ENCODE results near the gene SCRN2. TPM values are rescaled to one million over a fixed set of nuclear protein-coding genes. Genes with fewer than 3 reads are reported as not detected.

SCRN2 gene
- total RNA-seq, 1 donor from 2014 or later, result 30.1 TPM

DNA sequence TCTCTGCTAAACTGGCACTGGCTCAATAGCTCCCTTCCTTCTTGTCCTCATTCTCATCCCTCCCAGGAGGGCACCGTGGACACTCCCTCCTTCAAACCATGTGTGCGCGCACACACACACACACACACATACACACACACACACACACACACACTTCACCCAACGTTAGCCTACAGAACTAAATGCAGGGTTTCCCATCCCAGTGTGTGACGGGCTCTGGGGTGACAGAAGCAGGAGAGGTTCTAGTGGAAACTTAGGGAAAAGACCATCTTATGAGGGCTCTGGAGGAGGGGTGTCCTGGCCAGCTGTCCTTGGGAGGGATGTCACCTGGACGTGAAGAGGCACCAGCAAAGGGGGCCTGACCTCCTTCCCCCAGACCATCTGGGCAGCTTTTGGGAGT is 39.2 kb downstream of the SCRN2 start:
- TF ChIP-seq, protein P1, sequence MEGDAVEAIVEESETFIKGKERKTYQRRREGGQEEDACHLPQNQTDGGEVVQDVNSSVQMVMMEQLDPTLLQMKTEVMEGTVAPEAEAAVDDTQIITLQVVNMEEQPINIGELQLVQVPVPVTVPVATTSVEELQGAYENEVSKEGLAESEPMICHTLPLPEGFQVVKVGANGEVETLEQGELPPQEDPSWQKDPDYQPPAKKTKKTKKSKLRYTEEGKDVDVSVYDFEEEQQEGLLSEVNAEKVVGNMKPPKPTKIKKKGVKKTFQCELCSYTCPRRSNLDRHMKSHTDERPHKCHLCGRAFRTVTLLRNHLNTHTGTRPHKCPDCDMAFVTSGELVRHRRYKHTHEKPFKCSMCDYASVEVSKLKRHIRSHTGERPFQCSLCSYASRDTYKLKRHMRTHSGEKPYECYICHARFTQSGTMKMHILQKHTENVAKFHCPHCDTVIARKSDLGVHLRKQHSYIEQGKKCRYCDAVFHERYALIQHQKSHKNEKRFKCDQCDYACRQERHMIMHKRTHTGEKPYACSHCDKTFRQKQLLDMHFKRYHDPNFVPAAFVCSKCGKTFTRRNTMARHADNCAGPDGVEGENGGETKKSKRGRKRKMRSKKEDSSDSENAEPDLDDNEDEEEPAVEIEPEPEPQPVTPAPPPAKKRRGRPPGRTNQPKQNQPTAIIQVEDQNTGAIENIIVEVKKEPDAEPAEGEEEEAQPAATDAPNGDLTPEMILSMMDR (IDR thresholded peaks at IDR 0.05; ENCODE audit: insufficient read depth, low read length, poor library complexity, severe bottlenecking), result no peak
- DNase-seq (ENCODE audit: low read depth), result no peak
- Histone ChIP-seq H3K27me3 (ENCODE audit: control insufficient read depth, insufficient read depth, low read length) (peaks cover 5% of the 10 kb centered on the region), H3K36me3 (ENCODE audit: control insufficient read depth, insufficient read depth, low read length) (no peaks in the 10 kb centered on the region), H3K4me3 (ENCODE audit: low read depth, low read length) (no peak overlapping the region)

DNA sequence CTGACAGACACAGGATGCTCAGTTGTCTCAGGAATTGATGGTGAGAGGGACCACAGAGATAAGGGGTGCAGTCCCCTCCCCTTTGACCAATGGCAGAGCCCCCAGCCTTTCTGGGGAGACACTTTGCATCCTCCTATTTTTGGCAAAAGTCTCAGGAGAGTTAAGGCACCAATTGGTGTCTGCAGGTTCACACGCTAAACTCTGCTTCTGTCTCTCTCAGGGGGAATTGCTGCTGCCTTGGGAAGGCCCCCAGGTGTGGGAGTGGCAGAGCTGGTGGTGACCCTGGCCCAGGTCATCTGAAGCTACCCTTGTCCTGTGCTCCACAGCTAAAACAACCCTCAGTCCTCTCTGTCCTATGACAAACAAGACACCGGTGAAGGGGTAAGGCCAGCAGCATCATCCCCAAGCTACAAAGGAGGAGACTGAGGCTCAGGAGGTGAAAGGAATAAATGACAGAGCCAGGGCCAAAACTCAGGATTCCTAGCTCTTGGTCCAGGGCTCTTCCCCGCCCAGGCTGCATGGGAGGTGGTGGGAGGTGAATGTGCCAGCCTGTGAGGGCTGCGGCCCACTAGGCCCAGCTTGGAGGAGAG is 39.8 kb downstream of the SCRN2 start:
- Histone ChIP-seq H3K4me3 (ENCODE audit: low read depth, low read length) (no peak overlapping the region), H3K36me3 (ENCODE audit: control insufficient read depth, insufficient read depth, low read length) (no peaks in the 10 kb centered on the region), H3K27me3 (ENCODE audit: control insufficient read depth, insufficient read depth, low read length) (peaks cover 5% of the 10 kb centered on the region)
- TF ChIP-seq, protein P1 (IDR thresholded peaks at IDR 0.05; ENCODE audit: insufficient read depth, low read length, poor library complexity, severe bottlenecking), result no peak
- no peak for DNase-seq (ENCODE audit: low read depth)

DNA sequence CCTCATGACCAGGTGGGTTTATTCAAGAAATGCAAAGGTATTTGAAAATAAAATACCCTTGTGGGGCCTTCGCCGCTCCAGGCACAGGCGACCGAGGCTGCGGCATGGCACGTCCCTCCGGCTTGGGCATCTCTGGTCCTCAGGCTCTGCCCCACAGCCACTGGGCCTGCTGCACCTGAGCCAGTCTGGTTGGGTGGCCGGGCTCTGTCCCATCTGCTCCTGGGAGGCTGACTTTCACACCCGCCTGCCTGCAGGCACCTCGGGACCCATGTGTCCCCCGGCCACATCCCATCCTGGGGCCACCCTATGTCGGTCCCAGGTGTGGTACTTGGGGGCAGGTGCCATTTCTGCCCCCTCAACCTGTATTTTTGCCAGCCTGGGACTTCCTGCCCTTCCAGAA is 40.4 kb downstream of the SCRN2 start:
- Histone ChIP-seq H3K27me3 (ENCODE audit: control insufficient read depth, insufficient read depth, low read length) (peaks cover 5% of the 10 kb centered on the region), H3K36me3 (ENCODE audit: control insufficient read depth, insufficient read depth, low read length) (no peaks in the 10 kb centered on the region), H3K4me3 (ENCODE audit: low read depth, low read length) (no peak overlapping the region)
- no peak for DNase-seq (ENCODE audit: low read depth)
- TF ChIP-seq, protein P1 (IDR thresholded peaks at IDR 0.05; ENCODE audit: insufficient read depth, low read length, poor library complexity, severe bottlenecking), result no peak

DNA sequence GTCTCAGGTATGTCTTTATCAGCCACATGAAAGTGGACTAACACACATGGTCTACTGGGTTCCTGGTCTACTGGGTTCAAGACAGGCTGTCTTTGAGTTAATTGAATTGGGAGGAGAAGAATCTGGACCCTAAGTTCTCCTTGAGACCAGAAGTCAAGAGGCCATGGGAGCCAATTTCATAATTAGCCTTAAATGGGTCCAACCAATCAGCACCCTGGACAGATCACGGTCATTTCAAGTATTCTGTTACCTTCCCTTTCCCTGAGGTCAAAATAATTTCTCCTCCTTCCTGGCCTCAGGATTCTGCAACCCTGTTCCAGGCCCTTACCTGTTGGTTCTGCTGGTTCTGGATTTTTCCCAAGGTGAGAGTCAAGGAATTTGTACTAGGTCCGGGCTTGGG is 43.3 kb downstream of the SCRN2 start:
- DNase-seq (ENCODE audit: low read depth), result no peak
- Histone ChIP-seq H3K27me3 (ENCODE audit: control insufficient read depth, insufficient read depth, low read length) (peaks cover 7% of the 10 kb centered on the region), H3K36me3 (ENCODE audit: control insufficient read depth, insufficient read depth, low read length) (no peaks in the 10 kb centered on the region), H3K4me3 (ENCODE audit: low read depth, low read length) (no peak overlapping the region)
- TF ChIP-seq, protein P1 (IDR thresholded peaks at IDR 0.05; ENCODE audit: insufficient read depth, low read length, poor library complexity, severe bottlenecking), result no peak

DNA sequence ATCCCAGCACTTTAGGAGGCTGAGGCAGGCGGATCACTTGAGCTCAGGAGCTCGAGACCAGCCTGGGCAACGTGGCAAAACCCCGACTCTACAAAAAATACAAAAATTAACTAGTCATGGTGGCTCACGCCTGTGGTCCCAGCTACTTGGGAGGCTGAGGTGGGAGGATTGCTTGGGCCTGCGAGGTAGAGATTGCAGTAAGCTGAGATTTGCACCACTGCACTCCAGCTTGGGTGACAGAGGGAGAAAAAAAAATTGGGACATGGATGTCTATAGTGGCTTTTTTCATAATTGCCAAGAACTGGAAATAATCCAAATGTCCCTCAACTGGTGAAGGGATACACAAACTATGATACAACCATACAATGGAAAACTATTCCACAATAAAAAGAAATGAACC is 48.1 kb downstream of the SCRN2 start:
- peaks cover 26% of the 10 kb centered on the region for H3K27me3 ChIP-seq (ENCODE audit: control insufficient read depth, insufficient read depth, low read length)
- H3K4me3 ChIP-seq (ENCODE audit: low read depth, low read length), result no peak overlapping the region
- DNase-seq (ENCODE audit: low read depth), result no peak
- no peaks in the 10 kb centered on the region for H3K36me3 ChIP-seq (ENCODE audit: control insufficient read depth, insufficient read depth, low read length)
- TF ChIP-seq, protein P1 (IDR thresholded peaks at IDR 0.05; ENCODE audit: insufficient read depth, low read length, poor library complexity, severe bottlenecking), result no peak

DNA sequence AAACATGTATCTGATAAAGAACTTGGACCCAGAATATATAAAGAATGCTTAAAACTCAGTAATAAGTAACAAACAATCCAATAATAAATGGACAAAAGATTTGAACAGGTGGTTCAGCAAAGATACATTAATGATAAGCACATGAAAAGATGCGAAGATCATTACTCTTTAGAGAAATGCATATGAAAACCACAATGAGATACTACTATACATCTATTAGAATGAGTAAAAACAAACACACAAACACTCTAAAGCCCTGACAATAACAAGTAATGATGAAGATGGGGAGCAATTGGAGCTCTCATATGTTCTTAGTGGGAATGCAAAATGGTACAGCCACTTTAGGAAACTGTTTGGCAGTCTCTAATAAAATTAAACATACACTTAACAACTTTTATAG is 48.6 kb downstream of the SCRN2 start:
- no peaks in the 10 kb centered on the region for H3K36me3 ChIP-seq (ENCODE audit: control insufficient read depth, insufficient read depth, low read length)
- TF ChIP-seq, protein P1 (IDR thresholded peaks at IDR 0.05; ENCODE audit: insufficient read depth, low read length, poor library complexity, severe bottlenecking), result no peak
- peaks cover 27% of the 10 kb centered on the region for H3K27me3 ChIP-seq (ENCODE audit: control insufficient read depth, insufficient read depth, low read length)
- no peak for DNase-seq (ENCODE audit: low read depth)
- no peak overlapping the region for H3K4me3 ChIP-seq (ENCODE audit: low read depth, low read length)

Measured in kidney epithelial cell (primary cell).